Ishikawa (cell line): ENCODE measurements around the gene FAM186B.

Experiments used
- EP300 ChIP-seq: IDR thresholded peaks from 2 replicates; pipeline ENCODE4 v1.6.1; 2012; ENCODE audit warnings: borderline replicate concordance
- FOXM1 ChIP-seq: IDR thresholded peaks from 2 replicates; pipeline ENCODE4 v1.6.1; 2012; ENCODE audit warnings: low read depth, borderline replicate concordance
- NFIC ChIP-seq: IDR thresholded peaks from 2 replicates; pipeline ENCODE4 v1.6.1; 2012
- RAD21 ChIP-seq: IDR thresholded peaks from 2 replicates; pipeline ENCODE4 v1.6.1; 2012; ENCODE audit warnings: low read depth
- REST ChIP-seq: IDR thresholded peaks from 2 replicates; pipeline ENCODE4 v1.6.1; 2012; ENCODE audit warnings: low read depth, mild to moderate bottlenecking
- TAF1 ChIP-seq: IDR thresholded peaks from 2 replicates; pipeline ENCODE4 v1.6.1; 2012; ENCODE audit warnings: low read depth, mild to moderate bottlenecking
- TF ChIP-seq, protein P1 (sequence below): IDR thresholded peaks from 2 replicates; pipeline ENCODE4 v1.6.1; 2012

DNA sequence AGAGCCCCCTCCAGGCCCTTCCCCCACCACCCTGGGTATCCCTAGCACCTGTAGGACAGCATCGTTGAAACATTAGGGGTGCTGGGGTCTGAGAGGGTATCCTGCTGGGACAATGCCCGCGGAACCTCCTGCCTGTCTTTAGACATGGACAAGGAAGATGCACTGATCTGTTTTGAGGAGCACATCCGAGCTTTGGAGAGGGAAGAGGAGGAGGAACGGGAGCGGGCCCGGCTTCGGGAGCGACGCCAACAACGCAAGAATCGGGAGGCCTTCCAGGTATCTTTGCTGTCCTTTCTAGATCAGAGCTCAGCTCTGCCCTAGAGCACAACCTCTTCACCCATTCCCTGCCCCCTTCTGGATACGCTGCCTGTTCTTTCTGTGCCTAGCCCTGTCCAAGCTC lies 31.1 kb upstream of the FAM186B start:
- TF ChIP-seq RAD21 (no peak), NFIC (no peak), TAF1 (no peak), REST (no peak), FOXM1 (no peak), EP300 (no peak)
- TF ChIP-seq, protein P1, sequence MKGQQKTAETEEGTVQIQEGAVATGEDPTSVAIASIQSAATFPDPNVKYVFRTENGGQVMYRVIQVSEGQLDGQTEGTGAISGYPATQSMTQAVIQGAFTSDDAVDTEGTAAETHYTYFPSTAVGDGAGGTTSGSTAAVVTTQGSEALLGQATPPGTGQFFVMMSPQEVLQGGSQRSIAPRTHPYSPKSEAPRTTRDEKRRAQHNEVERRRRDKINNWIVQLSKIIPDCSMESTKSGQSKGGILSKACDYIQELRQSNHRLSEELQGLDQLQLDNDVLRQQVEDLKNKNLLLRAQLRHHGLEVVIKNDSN, result no peak
